ENCODE measurements around the gene ITGA2B.

- TF ChIP-seq POLR2A (IDR thresholded peaks at IDR 0.05; ENCODE audit: low read depth, low read length) (no peak), POLR2AphosphoS5 (IDR thresholded peaks at IDR 0.05; ENCODE audit: low read depth, low read length) (no peak), TAF1 (IDR thresholded peaks at IDR 0.05; ENCODE audit: borderline replicate concordance, low read depth, low read length) (no peak)
These were observed 43.1 kb upstream of the ITGA2B start for GRCh38 chr17:44432254-44433157.
